Endothelial cell (in vitro differentiated cells): ENCODE data around the gene HDHD5. TPM values are rescaled to one million over a fixed set of nuclear protein-coding genes. Genes with fewer than 3 reads are reported as not detected.

Source experiments
- DNase-seq: peaks from one replicate; pipeline ENCODE4 v3.0.0; 2021; ENCODE audit warnings: low spot score
- H3K27ac Mint-ChIP-seq: one replicate; pipeline ENCODE4 v1.8.0; 2021; ENCODE audit warnings: mixed read lengths, inconsistent platforms; ENCODE audit not compliant: unreplicated experiment
- H3K27me3 Mint-ChIP-seq: one replicate; pipeline ENCODE4 v1.8.0; 2021; ENCODE audit warnings: mild to moderate bottlenecking, moderate library complexity, mixed read lengths, inconsistent platforms; ENCODE audit not compliant: unreplicated experiment
- H3K36me3 Mint-ChIP-seq: one replicate; pipeline ENCODE4 v1.8.0; 2021; ENCODE audit warnings: mild to moderate bottlenecking, low read depth, mixed read lengths, inconsistent platforms; ENCODE audit not compliant: unreplicated experiment
- H3K4me1 Mint-ChIP-seq: one replicate; pipeline ENCODE4 v1.8.0; 2021; ENCODE audit warnings: mild to moderate bottlenecking, mixed read lengths, inconsistent platforms; ENCODE audit not compliant: unreplicated experiment
- H3K4me3 Mint-ChIP-seq: one replicate; pipeline ENCODE4 v1.8.0; 2021; ENCODE audit warnings: mild to moderate bottlenecking, mixed read lengths, inconsistent platforms; ENCODE audit not compliant: unreplicated experiment
- H3K9me3 Mint-ChIP-seq: one replicate; pipeline ENCODE4 v1.8.0; 2021; ENCODE audit warnings: mixed read lengths, inconsistent platforms; ENCODE audit not compliant: unreplicated experiment
- CTCF ChIP-seq: fragments of 200-600 bp; sonication (generic); IDR thresholded peaks from one replicate; pipeline ENCODE4 v1.5.0; 2021; ENCODE audit warnings: antibody characterized with exemption; ENCODE audit not compliant: unreplicated experiment
- total RNA-seq: library from RNA; stranded (reverse); fragmentation: NEBNext Ultra II Directional; extraction: Animal tissue kit (Norgen Biotek cat#: 25700); gene quantifications from one replicate; pipeline ENCODE4 v1.2.1, GENCODE V29; 2021; ENCODE audit not compliant: unreplicated experiment

The HDHD5 gene
- total RNA-seq, 1 donor from 2014 or later: 60.5 TPM

- H3K27ac Mint-ChIP-seq: peak overlapping the region; percentile 26
- H3K36me3 Mint-ChIP-seq: no peaks in the 10 kb centered on the region
- H3K4me1 Mint-ChIP-seq: peaks cover 33% of the 10 kb centered on the region
- no peak overlapping the region for H3K4me3 Mint-ChIP-seq
- peaks cover 2% of the 10 kb centered on the region for H3K27me3 Mint-ChIP-seq
- no peak for DNase-seq
- H3K9me3 Mint-ChIP-seq: no peaks in the 10 kb centered on the region
- TF ChIP-seq CTCF: no peak
These were observed 67.2 kb downstream of the HDHD5 start for GRCh38 chr22:17091851-17092250.

GRCh38 chr22:17090550-17090949, 68.5 kb downstream of the HDHD5 start:
- Mint-ChIP-seq H3K9me3 (no peaks in the 10 kb centered on the region), H3K27ac (peak overlapping the region; percentile 44), H3K4me1 (peaks cover 43% of the 10 kb centered on the region), H3K4me3 (peak overlapping the region; percentile 42), H3K27me3 (peaks cover 10% of the 10 kb centered on the region), H3K36me3 (no peaks in the 10 kb centered on the region)
- no peak for DNase-seq
- no peak for TF ChIP-seq CTCF

Other genes with a start within 250 kb of the HDHD5 start
- 0.36 TPM for gene GAB4, start 151.1 kb downstream of the HDHD5 start, total RNA-seq
- 63.7 TPM for gene IL17RA, start 74.3 kb downstream of the HDHD5 start, total RNA-seq
- 62.2 TPM for gene TMEM121B, start 37.9 kb downstream of the HDHD5 start, total RNA-seq
- 12.6 TPM for gene ADA2, start 60.2 kb upstream of the HDHD5 start, total RNA-seq
- 65.3 TPM for gene CECR2, start 210.2 kb upstream of the HDHD5 start, total RNA-seq